A673 (cell line): ENCODE data around the gene GRIK3.

Experiments
- CTCF ChIP-seq: fragments of 300-800, 200-600 bp; sonication (generic); conservative IDR thresholded peaks from 2 replicates; pipeline ENCODE4 v1.5.1; 2017; ENCODE audit warnings: low read depth, mild to moderate bottlenecking, antibody characterized with exemption, low read length, moderate library complexity, mixed read lengths
- EZH2 ChIP-seq: fragments of 200-600 bp; sonication (generic); IDR thresholded peaks from 2 replicates; pipeline ENCODE4 v1.6.1; 2017; ENCODE audit warnings: borderline replicate concordance, low read depth, mild to moderate bottlenecking, mixed read lengths, antibody characterized with exemption, low read length; ENCODE audit not compliant: poor library complexity, severe bottlenecking

- no peak for TF ChIP-seq CTCF
- no peak for TF ChIP-seq EZH2
Observed at GRCh38 chr1:37037690-37038089, 3.4 kb upstream of the GRIK3 start.
